Measurements from ENCODE around the gene TMEM63B. TPM values are rescaled to one million over a fixed set of nuclear protein-coding genes. Genes with fewer than 3 reads are reported as not detected.
"Not testable (repeated sequence)": the region's sequence is repeated elsewhere in the genome, so short reads cannot be mapped to it uniquely, and the experiment has no call there.

TMEM63B gene
- total RNA-seq, 4 donors from 2014 or later = 73.4 to 91.2 (median 87.7) TPM

DNA sequence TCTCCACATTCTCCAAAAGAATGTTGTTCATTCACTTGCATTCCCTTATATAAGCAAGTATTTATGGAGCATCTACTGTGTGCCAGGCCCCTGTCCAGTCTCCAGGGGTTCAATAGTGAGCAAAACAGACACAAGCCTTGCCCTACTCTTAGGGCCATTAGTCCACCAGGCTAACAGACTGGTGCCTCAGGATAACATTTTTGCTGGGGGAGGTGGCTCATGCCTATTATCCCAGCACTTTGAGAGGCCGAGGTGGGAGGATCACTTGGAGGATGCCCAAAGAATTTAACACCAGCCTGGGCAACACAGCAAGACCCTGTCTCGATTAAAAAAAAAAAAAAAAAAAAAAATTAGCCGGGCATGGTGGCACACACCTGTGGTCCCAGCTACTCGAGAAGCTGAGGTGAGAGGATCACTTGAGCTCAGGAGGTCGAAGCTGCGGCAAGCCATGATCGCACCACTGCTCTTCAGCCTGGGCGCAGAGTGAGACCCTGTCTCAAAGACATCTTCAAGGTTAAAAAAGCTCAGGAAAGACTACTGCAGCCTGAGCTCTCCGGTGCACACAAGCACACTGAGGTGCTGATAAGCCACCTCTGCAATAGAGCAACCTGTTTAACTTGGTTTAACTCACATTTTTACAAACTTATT is 51.2 kb downstream of the TMEM63B start:
- 82 to 85% methylated on average over 9 of the region's 9 CpGs for WGBS, 2 donors
- intact Hi-C loops (cut with DNase I; ENCODE audit: low total_unique reads) = no loop called here

GRCh38 chr6:44179072-44179536 is 51.8 kb downstream of the TMEM63B start:
- DNase-seq (ENCODE audit: low spot score in 2 of 2) = no peak
- no peak overlapping the region for H3K4me3 ChIP-seq (ENCODE audit: low read depth, poor library complexity, severe bottlenecking)
- intact Hi-C loops (cut with DNase I; ENCODE audit: low total_unique reads) = no loop called here
- WGBS, 2 donors = 55 to 66% methylated on average over 4 of the region's 4 CpGs
- TF ChIP-seq POLR2A (IDR thresholded peaks at IDR 0.05) (no peak), CTCF (IDR thresholded peaks at IDR 0.05) (no peak)

More for the DNA sequence above, 51.2 kb downstream of the TMEM63B start:
- no peak for TF ChIP-seq CTCF (IDR thresholded peaks at IDR 0.05)
- TF ChIP-seq POLR2A (IDR thresholded peaks at IDR 0.05) = no peak
- H3K4me3 ChIP-seq (ENCODE audit: low read depth, poor library complexity, severe bottlenecking) = no peak overlapping the region
- no peak for DNase-seq (ENCODE audit: low spot score in 2 of 2)

DNA sequence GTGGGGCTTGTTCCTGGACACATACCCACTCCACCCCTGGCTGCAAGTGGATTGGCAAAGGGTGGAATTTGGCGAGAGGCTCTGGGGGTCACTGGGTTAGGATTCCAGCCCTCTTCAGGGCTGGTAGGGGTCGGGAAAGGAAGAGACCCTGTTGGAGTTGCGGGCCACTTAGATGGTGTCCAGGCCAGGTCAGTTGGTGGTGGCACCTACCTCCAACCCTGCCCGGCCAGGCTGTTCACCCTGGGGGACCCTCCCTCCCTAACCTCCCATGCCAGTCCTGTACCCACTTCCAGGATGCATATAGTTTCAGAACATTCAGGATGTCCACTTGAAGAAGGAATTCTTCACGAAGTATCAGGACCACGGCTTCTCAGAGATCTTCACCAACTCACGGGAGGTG is 52.3 kb downstream of the TMEM63B start:
- 86 to 90% methylated on average over 7 of the region's 7 CpGs for WGBS, 2 donors
- TF ChIP-seq CTCF (IDR thresholded peaks at IDR 0.05) = no peak
- no peak for TF ChIP-seq POLR2A (IDR thresholded peaks at IDR 0.05)
- intact Hi-C loops (cut with DNase I; ENCODE audit: low total_unique reads) = no loop called here
- no peak for DNase-seq (ENCODE audit: low spot score in 2 of 2)
- no peak overlapping the region for H3K4me3 ChIP-seq (ENCODE audit: low read depth, poor library complexity, severe bottlenecking)

- no peak for DNase-seq (ENCODE audit: low spot score in 2 of 2)
- TF ChIP-seq CTCF (IDR thresholded peaks at IDR 0.05) = no peak
- WGBS, 2 donors = 91 to 96% methylated on average over 4 of the region's 4 CpGs
- intact Hi-C loops (cut with DNase I; ENCODE audit: low total_unique reads) = no loop called here
- no peak overlapping the region for H3K4me3 ChIP-seq (ENCODE audit: low read depth, poor library complexity, severe bottlenecking)
Observed at GRCh38 chr6:44180406-44180805, 53.1 kb downstream of the TMEM63B start.

- intact Hi-C loops (cut with DNase I; ENCODE audit: low total_unique reads) = no loop called here
- no peak for DNase-seq (ENCODE audit: low spot score in 2 of 2)
- no peak for TF ChIP-seq POLR2A (IDR thresholded peaks at IDR 0.05)
- WGBS, 2 donors = 85 to 89% methylated on average over 4 of the region's 4 CpGs
- H3K4me3 ChIP-seq (ENCODE audit: low read depth, poor library complexity, severe bottlenecking) = no peak overlapping the region
Observed at GRCh38 chr6:44180886-44181285, 53.5 kb downstream of the TMEM63B start.

- intact Hi-C loops (cut with DNase I; ENCODE audit: low total_unique reads) = not testable (repeated sequence)
Observed at GRCh38 chr6:44181784-44182183, 54.4 kb downstream of the TMEM63B start.

GRCh38 chr6:44182911-44183390 is 55.6 kb downstream of the TMEM63B start:
- intact Hi-C loops (cut with DNase I; ENCODE audit: low total_unique reads) = no loop called here
- no peak for TF ChIP-seq CTCF (IDR thresholded peaks at IDR 0.05)
- no peak for TF ChIP-seq POLR2A (IDR thresholded peaks at IDR 0.05)
- H3K4me3 ChIP-seq (ENCODE audit: low read depth, poor library complexity, severe bottlenecking) = no peak overlapping the region
- 95% methylated on average over 4 of the region's 4 CpGs for WGBS, 2 donors
- no peak for DNase-seq (ENCODE audit: low spot score in 2 of 2)

More at GRCh38 chr6:44181784-44182183, 54.4 kb downstream of the TMEM63B start:
- not testable (repeated sequence) for DNase-seq (ENCODE audit: low spot score in 2 of 2); H3K4me3 ChIP-seq (ENCODE audit: low read depth, poor library complexity, severe bottlenecking)

All from lower leg skin (tissue), 4 donors.